B cell (primary cell): ENCODE results near the gene L3MBTL4. TPM values are rescaled to one million over a fixed set of nuclear protein-coding genes. Genes with fewer than 3 reads are reported as not detected.

ENCODE experiments used
- ATAC-seq: fragments of 200-7000 bp; cut with Tn5 transposase; one replicate; pipeline ENCODE4 v1.10.0; 2021; ENCODE audit warnings: low read depth, mild to moderate bottlenecking, moderate number of reproducible peaks, moderate library complexity
- CTCF ChIA-PET: fragments of 350-600 bp; sonication (Branson Sonifier 250); formaldehyde crosslinking; loops from one replicate; lab custom pipeline; 2021; ENCODE audit warnings: antibody characterized with exemption, inconsistent platforms; lab: Charles Lee
- POLR2A ChIA-PET: fragments of 350-600 bp; sonication (Branson Sonifier 250); formaldehyde crosslinking; loops from one replicate; lab custom pipeline; 2021; ENCODE audit warnings: antibody characterized with exemption; lab: Charles Lee
- DNase-seq: peaks from one replicate; pipeline ENCODE4 v3.0.0; 2013
- H2AFZ ChIP-seq: 2 replicates; pipeline ENCODE4 v1.6.1; 2012; ENCODE audit warnings: mild to moderate bottlenecking, low read depth, low read length; ENCODE audit not compliant: insufficient read depth, poor library complexity, severe bottlenecking
- H3K27ac ChIP-seq, 2 donors: 1 replicate in 1 of 2; 2 replicates in 1 of 2; pipeline ENCODE4 v1.5.1; 2012 to 2013; ENCODE audit warnings: low read length in 2 of 2, mild to moderate bottlenecking in 2 of 2, moderate library complexity in 1 of 2
- H3K27me3 ChIP-seq, 4 experiments: fragments of 200-600 bp in 1 of 4; sonication (generic) in 1 of 4; replicated peaks in 1 of 4; 1 replicate in 2 of 4; 2 replicates in 2 of 4; pipeline versions ENCODE4 v1.6.1 to v1.7.0; 2013 to 2016; ENCODE audit warnings: low read length in 3 of 4, mild to moderate bottlenecking in 2 of 4, mixed read lengths in 1 of 4, moderate library complexity in 1 of 4; ENCODE audit not compliant: insufficient read depth in 4 of 4, control insufficient read depth in 3 of 4; ENCODE audit errors: control extremely low read depth in 1 of 4
- H3K36me3 ChIP-seq, 2 experiments: replicated peaks in 1 of 2; 1 replicate in 1 of 2; 2 replicates in 1 of 2; pipeline versions ENCODE4 v1.6.1 to v1.7.1; 2013; ENCODE audit warnings: low read length in 1 of 2; ENCODE audit not compliant: insufficient read depth in 2 of 2, control insufficient read depth in 1 of 2; ENCODE audit errors: control extremely low read depth in 1 of 2, extremely low read depth in 1 of 2
- H3K4me1 ChIP-seq, 2 donors: fragments of 200-600 bp in 1 of 2; sonication (generic) in 1 of 2; 1 replicate in 1 of 2; 2 replicates in 1 of 2; pipeline versions ENCODE4 v1.5.1 to v1.6.1; 2013 to 2017; ENCODE audit warnings: low read length in 2 of 2; ENCODE audit not compliant: control insufficient read depth in 2 of 2, insufficient read depth in 2 of 2
- H3K4me2 ChIP-seq: replicated peaks from 2 replicates; pipeline ENCODE3; 2012; ENCODE audit warnings: mild to moderate bottlenecking, low read depth, low read length; ENCODE audit not compliant: poor library complexity, severe bottlenecking
- H3K4me3 ChIP-seq, 5 experiments: fragments of 200-600 bp in 1 of 5; sonication (generic) in 1 of 5; 1 replicate in 3 of 5; 2 replicates in 2 of 5; pipeline versions ENCODE4 v1.5.1 to v1.7.0; 2011 to 2016; ENCODE audit warnings: low read length in 4 of 5, mild to moderate bottlenecking in 4 of 5, low read depth in 2 of 5, control low read depth in 1 of 5, moderate library complexity in 1 of 5; ENCODE audit not compliant: insufficient read depth in 1 of 5; ENCODE audit errors: control extremely low read depth in 1 of 5, extremely low read depth in 1 of 5
- H3K79me2 ChIP-seq: fragments of 200-600 bp; sonication (generic); one replicate; pipeline ENCODE4 v1.6.0; 2016; ENCODE audit warnings: low read length; ENCODE audit not compliant: control insufficient read depth, insufficient read depth
- H3K9ac ChIP-seq: fragments of 200-600 bp; sonication (generic); 2 replicates; pipeline ENCODE4 v1.6.1; 2017; ENCODE audit warnings: mild to moderate bottlenecking, low read length, moderate library complexity
- H3K9me3 ChIP-seq, 3 donors: one replicate each; pipeline versions ENCODE4 v1.6.1 to v1.7.1; 2013; ENCODE audit warnings: low read length in 2 of 3; ENCODE audit not compliant: control insufficient read depth in 2 of 3, insufficient read depth in 1 of 3; ENCODE audit errors: control extremely low read depth in 1 of 3
- H4K20me1 ChIP-seq: 2 replicates; pipeline ENCODE4 v1.6.0; 2012; ENCODE audit warnings: mild to moderate bottlenecking, low read length; ENCODE audit not compliant: insufficient read depth, control insufficient read depth, poor library complexity, severe bottlenecking
- H3K27ac Mint-ChIP-seq: one replicate; pipeline ENCODE4 v1.8.0; 2021; ENCODE audit warnings: mixed read lengths
- H3K27me3 Mint-ChIP-seq: one replicate; pipeline ENCODE4 v1.8.0; 2021; ENCODE audit warnings: mixed read lengths
- H3K4me1 Mint-ChIP-seq: one replicate; pipeline ENCODE4 v1.8.0; 2021; ENCODE audit warnings: mixed read lengths
- H3K4me3 Mint-ChIP-seq: one replicate; pipeline ENCODE4 v1.8.0; 2021; ENCODE audit warnings: mixed read lengths
- H3K9me3 Mint-ChIP-seq: one replicate; pipeline ENCODE4 v1.8.0; 2022; ENCODE audit warnings: mixed read lengths; ENCODE audit not compliant: insufficient read depth
- CTCF ChIP-seq: fragments of 200-600 bp; IDR thresholded peaks from one replicate; pipeline ENCODE4 v1.8.0; 2022; ENCODE audit warnings: antibody characterized with exemption, mild to moderate bottlenecking
- EZH2 ChIP-seq: IDR thresholded peaks from 2 replicates; pipeline ENCODE4 v1.6.1; 2012; ENCODE audit warnings: borderline replicate concordance, low read depth, mild to moderate bottlenecking, moderate library complexity, low read length; ENCODE audit not compliant: insufficient read depth, poor library complexity, severe bottlenecking
- WGBS: methylation state at CpG from one replicate; pipeline ENCODE4 v1.1.5; 2013; ENCODE audit warnings: missing lambda C conversion rate; ENCODE audit not compliant: insufficient coverage; 5-methylcytosine and 5-hydroxymethylcytosine counted together
- intact Hi-C: fragments of 100-400 bp; cut with micrococcal nuclease; formaldehyde crosslinking; loops from one replicate; pipeline ENCODE4 v1.10.0; 2022
- polyA plus RNA-seq: library from polyadenylated mRNA; depleted of rRNA; stranded (reverse); fragments of >200 nt; gene quantifications from 2 replicates; pipeline ENCODE4 v1.2.3, GENCODE V29; 2012
- total RNA-seq, 2 donors: library from RNA; stranded (reverse); fragments of 120-200 nt in 1 of 2; gene quantifications; 1 replicate in 1 of 2; 2 replicates in 1 of 2; pipeline versions ENCODE4 v1.2.3 to v1.2.4, GENCODE V29; 2013 to 2022

L3MBTL4 gene
- total and polyA plus RNA-seq, 2 donors (not counting 1 experiment from before 2014, with no cell fraction given): 3.0 to 11.9 TPM

GRCh38 chr18:5943514-5943913 is 471.2 kb downstream of the L3MBTL4 start:
- no peak overlapping the region for H3K27ac ChIP-seq
- H4K20me1 ChIP-seq: no peaks in the 10 kb centered on the region
- H3K4me3 ChIP-seq: no peak overlapping the region
- CTCF ChIA-PET: no interaction called here
- no peak overlapping the region for H3K9ac ChIP-seq
- TF ChIP-seq CTCF: no peak
- TF ChIP-seq EZH2: no peak
- no peaks in the 10 kb centered on the region for H3K79me2 ChIP-seq
- no peaks in the 10 kb centered on the region for H3K9me3 ChIP-seq
- Mint-ChIP-seq H3K27me3 (peaks cover 9% of the 10 kb centered on the region), H3K4me3 (no peak overlapping the region), H3K9me3 (no peaks in the 10 kb centered on the region), H3K4me1 (no peaks in the 10 kb centered on the region), H3K27ac (no peak overlapping the region)
- no peak overlapping the region for H2AFZ ChIP-seq
- H3K27me3 ChIP-seq: peaks cover 0 to 4% (median 0%) of the 10 kb centered on the region in 4 experiments
- no peaks in the 10 kb centered on the region for H3K4me1 ChIP-seq
- intact Hi-C loops: no loop called here
- WGBS: 41% methylated on average over 5 of the region's 5 CpGs
- no peak overlapping the region for H3K4me2 ChIP-seq
- H3K36me3 ChIP-seq: no peaks in the 10 kb centered on the region
- no peak for ATAC-seq
- POLR2A ChIA-PET: no interaction called here
- DNase-seq: no peak

- peaks cover 9% of the 10 kb centered on the region for H3K27me3 Mint-ChIP-seq
- 41% methylated on average over 6 of the region's 6 CpGs for WGBS
- no peaks in the 10 kb centered on the region for H3K79me2 ChIP-seq
Observed at GRCh38 chr18:5942591-5942990, 472.1 kb downstream of the L3MBTL4 start.

More at GRCh38 chr18:5942591-5942990, 472.1 kb downstream of the L3MBTL4 start:
- no peak overlapping the region for H3K4me2 ChIP-seq
- Mint-ChIP-seq H3K4me1 (no peaks in the 10 kb centered on the region), H3K9me3 (no peaks in the 10 kb centered on the region), H3K4me3 (no peak overlapping the region), H3K27ac (no peak overlapping the region)
- H3K27me3 ChIP-seq: peaks cover 0 to 4% (median 0%) of the 10 kb centered on the region in 4 experiments
- no peak for DNase-seq
- TF ChIP-seq EZH2 (no peak), CTCF (no peak)
- H4K20me1 ChIP-seq: no peaks in the 10 kb centered on the region
- CTCF ChIA-PET: no interaction called here
- POLR2A ChIA-PET: no interaction called here
- no peaks in the 10 kb centered on the region for H3K4me1 ChIP-seq
- no peak for ATAC-seq
- no peaks in the 10 kb centered on the region for H3K36me3 ChIP-seq
- intact Hi-C loops: no loop called here
- H2AFZ ChIP-seq: no peak overlapping the region
- no peak overlapping the region for H3K9ac ChIP-seq
- no peak overlapping the region for H3K4me3 ChIP-seq
- no peaks in the 10 kb centered on the region for H3K9me3 ChIP-seq
- H3K27ac ChIP-seq: no peak overlapping the region
